ENCODE measurements around the gene ARID1B. TPM values are rescaled to one million over a fixed set of nuclear protein-coding genes. Genes with fewer than 3 reads are reported as not detected.

The ARID1B gene
- total RNA-seq, 1 donor from 2014 or later = 97.2 TPM

GRCh38 chr6:156828280-156828703, 51.1 kb downstream of the ARID1B start:
- Mint-ChIP-seq H3K27me3 (no peaks in the 10 kb centered on the region), H3K4me1 (ENCODE audit: unreplicated experiment) (peaks cover 54% of the 10 kb centered on the region), H3K9me3 (peaks cover 3% of the 10 kb centered on the region), H3K27ac (peak overlapping the region; percentile 29), H3K4me3 (no peak overlapping the region), H3K36me3 (peaks cover 11% of the 10 kb centered on the region)
- no peak for DNase-seq (ENCODE audit: extremely low spot score, unreplicated experiment)
- no peak for TF ChIP-seq CTCF (conservative IDR thresholded peaks at IDR 0.05)

GRCh38 chr6:156830126-156830525, 52.9 kb downstream of the ARID1B start:
- DNase-seq (ENCODE audit: extremely low spot score, unreplicated experiment) = no peak
- H3K27me3 Mint-ChIP-seq = no peaks in the 10 kb centered on the region
- peaks cover 8% of the 10 kb centered on the region for H3K36me3 Mint-ChIP-seq
- no peak overlapping the region for H3K4me3 Mint-ChIP-seq
- peaks cover 47% of the 10 kb centered on the region for H3K4me1 Mint-ChIP-seq (ENCODE audit: unreplicated experiment)
- no peak for TF ChIP-seq CTCF (conservative IDR thresholded peaks at IDR 0.05)
- no peak overlapping the region for H3K27ac Mint-ChIP-seq
- H3K9me3 Mint-ChIP-seq = no peaks in the 10 kb centered on the region

GRCh38 chr6:156832231-156832647, 55.1 kb downstream of the ARID1B start:
- Mint-ChIP-seq H3K27ac (peak overlapping the region; percentile 1), H3K4me3 (no peak overlapping the region), H3K9me3 (no peaks in the 10 kb centered on the region), H3K4me1 (ENCODE audit: unreplicated experiment) (peaks cover 26% of the 10 kb centered on the region), H3K27me3 (no peaks in the 10 kb centered on the region), H3K36me3 (peaks cover 8% of the 10 kb centered on the region)
- DNase-seq (ENCODE audit: extremely low spot score, unreplicated experiment) = no peak
- TF ChIP-seq CTCF (conservative IDR thresholded peaks at IDR 0.05) = no peak

GRCh38 chr6:156832669-156833068, 55.5 kb downstream of the ARID1B start:
- Mint-ChIP-seq H3K4me3 (no peak overlapping the region), H3K4me1 (ENCODE audit: unreplicated experiment) (peaks cover 24% of the 10 kb centered on the region), H3K27me3 (no peaks in the 10 kb centered on the region), H3K9me3 (no peaks in the 10 kb centered on the region), H3K27ac (peak overlapping the region; percentile 1), H3K36me3 (peaks cover 8% of the 10 kb centered on the region)
- no peak for TF ChIP-seq CTCF (conservative IDR thresholded peaks at IDR 0.05)
- no peak for DNase-seq (ENCODE audit: extremely low spot score, unreplicated experiment)

GRCh38 chr6:156833755-156834154, 56.6 kb downstream of the ARID1B start:
- H3K4me1 Mint-ChIP-seq (ENCODE audit: unreplicated experiment) = peaks cover 18% of the 10 kb centered on the region
- DNase-seq (ENCODE audit: extremely low spot score, unreplicated experiment) = no peak
- no peak overlapping the region for H3K4me3 Mint-ChIP-seq
- no peaks in the 10 kb centered on the region for H3K9me3 Mint-ChIP-seq
- H3K27ac Mint-ChIP-seq = no peak overlapping the region
- TF ChIP-seq CTCF (conservative IDR thresholded peaks at IDR 0.05) = no peak
- H3K27me3 Mint-ChIP-seq = no peaks in the 10 kb centered on the region
- H3K36me3 Mint-ChIP-seq = peaks cover 8% of the 10 kb centered on the region

GRCh38 chr6:156839129-156839528, 62.0 kb downstream of the ARID1B start:
- no peak for DNase-seq (ENCODE audit: extremely low spot score, unreplicated experiment)
- H3K9me3 Mint-ChIP-seq = peaks cover 4% of the 10 kb centered on the region
- no peak overlapping the region for H3K27ac Mint-ChIP-seq
- H3K27me3 Mint-ChIP-seq = no peaks in the 10 kb centered on the region
- peaks cover 9% of the 10 kb centered on the region for H3K36me3 Mint-ChIP-seq
- H3K4me1 Mint-ChIP-seq (ENCODE audit: unreplicated experiment) = peaks cover 40% of the 10 kb centered on the region
- H3K4me3 Mint-ChIP-seq = no peak overlapping the region
- TF ChIP-seq CTCF (conservative IDR thresholded peaks at IDR 0.05) = no peak
